PFSK-1 (cell line): Measurements from ENCODE around the gene SOX12. TPM values are rescaled to one million over a fixed set of nuclear protein-coding genes. Genes with fewer than 3 reads are reported as not detected.
A peak's percentile ranks its signal among the peaks of the same experiment; 100 is the strongest.

Experiments
- FOXP2 ChIP-seq: optimal IDR thresholded peaks from 2 replicates; pipeline ENCODE3; 2011; ENCODE audit warnings: borderline replicate concordance, control low read depth, inconsistent platforms; ENCODE audit not compliant: insufficient read depth; ENCODE audit errors: extremely low read length, extremely low read depth
- POLR2AphosphoS5 ChIP-seq: IDR thresholded peaks from 2 replicates; pipeline ENCODE4 v1.6.1; 2012; ENCODE audit warnings: low read depth, mild to moderate bottlenecking, control low read depth, low read length, moderate library complexity
- SIN3A ChIP-seq: IDR thresholded peaks from 2 replicates; pipeline ENCODE4 v1.6.1; 2012; ENCODE audit warnings: mild to moderate bottlenecking, low read length, moderate library complexity, borderline replicate concordance; ENCODE audit not compliant: insufficient read depth
- TAF1 ChIP-seq: IDR thresholded peaks from 2 replicates; pipeline ENCODE4 v1.6.1; 2012; ENCODE audit warnings: low read length, control low read depth, borderline replicate concordance; ENCODE audit not compliant: insufficient read depth
- polyA plus RNA-seq: library from polyadenylated mRNA; unstranded; fragments of >200 nt; gene quantifications from one replicate; pipeline ENCODE4 v1.2.1, GENCODE V29; 2012; ENCODE audit warnings: low read depth, missing spikeins; ENCODE audit not compliant: insufficient read length
- TF ChIP-seq, protein P1 (sequence below), 2 experiments: IDR thresholded peaks; 2 replicates each; pipeline versions ENCODE4 v1.6.1 to v1.8.0; 2011 to 2012; ENCODE audit warnings: low read depth in 2 of 2, low read length in 2 of 2, control low read depth in 1 of 2, inconsistent platforms in 1 of 2, mild to moderate bottlenecking in 1 of 2, moderate library complexity in 1 of 2; ENCODE audit not compliant: insufficient read depth in 1 of 2

SOX12 gene
- 45.8 TPM for polyA plus RNA-seq

DNA sequence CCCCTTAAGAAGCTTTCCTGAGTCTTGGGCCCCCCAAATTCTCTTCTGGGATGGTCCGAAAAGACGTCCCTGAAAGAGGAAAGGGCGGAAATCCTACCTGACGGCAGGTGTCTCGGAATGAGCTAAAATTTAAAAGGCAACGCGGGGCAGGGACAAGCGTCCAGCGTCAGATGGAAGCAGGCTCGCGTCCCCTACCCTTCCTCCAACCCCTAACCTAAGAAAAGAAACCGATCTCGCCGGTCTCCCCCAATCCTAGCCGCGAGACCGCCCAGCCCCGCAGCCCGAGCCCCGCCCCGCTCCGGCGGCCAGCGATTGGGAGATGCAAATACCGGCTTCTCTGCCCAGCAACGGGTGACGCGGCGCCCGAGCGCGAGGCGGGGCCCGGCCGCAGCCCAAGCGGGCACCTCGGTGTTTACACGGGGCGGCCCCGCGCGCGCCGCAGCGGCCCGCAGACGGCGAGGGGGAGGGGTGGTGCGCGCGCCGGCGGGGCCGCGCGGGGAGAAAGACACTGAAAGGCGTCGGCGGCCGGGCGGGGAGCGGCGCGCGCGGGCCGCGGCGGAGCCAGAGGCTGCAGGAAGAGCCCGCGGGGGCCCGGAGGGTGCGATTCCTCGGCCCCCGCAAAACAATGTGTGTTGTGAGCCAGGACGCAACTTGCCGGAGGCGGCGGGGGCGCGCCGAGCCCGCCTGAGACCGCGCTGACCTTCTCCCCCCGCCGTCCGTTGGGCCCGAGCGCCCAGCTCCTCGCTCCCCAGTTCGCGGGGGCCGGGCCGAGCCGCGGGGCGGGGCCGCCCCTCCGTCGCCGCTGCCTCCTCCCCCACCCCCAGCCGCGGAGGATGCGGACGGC is at the start of gene SOX12:
Gene SOX12, plus strand, starts transcription at position 508 of the 844 bp plus-strand sequence. CDS start 373 bp downstream, outside the sequence.
- TF ChIP-seq POLR2AphosphoS5: 0 out of 2 replicates have a peak, but pooled peaks have one; percentile 23
- peak; percentile 54; the same call in 1 of the 2 replicates for TF ChIP-seq TAF1
- TF ChIP-seq, protein P1, sequence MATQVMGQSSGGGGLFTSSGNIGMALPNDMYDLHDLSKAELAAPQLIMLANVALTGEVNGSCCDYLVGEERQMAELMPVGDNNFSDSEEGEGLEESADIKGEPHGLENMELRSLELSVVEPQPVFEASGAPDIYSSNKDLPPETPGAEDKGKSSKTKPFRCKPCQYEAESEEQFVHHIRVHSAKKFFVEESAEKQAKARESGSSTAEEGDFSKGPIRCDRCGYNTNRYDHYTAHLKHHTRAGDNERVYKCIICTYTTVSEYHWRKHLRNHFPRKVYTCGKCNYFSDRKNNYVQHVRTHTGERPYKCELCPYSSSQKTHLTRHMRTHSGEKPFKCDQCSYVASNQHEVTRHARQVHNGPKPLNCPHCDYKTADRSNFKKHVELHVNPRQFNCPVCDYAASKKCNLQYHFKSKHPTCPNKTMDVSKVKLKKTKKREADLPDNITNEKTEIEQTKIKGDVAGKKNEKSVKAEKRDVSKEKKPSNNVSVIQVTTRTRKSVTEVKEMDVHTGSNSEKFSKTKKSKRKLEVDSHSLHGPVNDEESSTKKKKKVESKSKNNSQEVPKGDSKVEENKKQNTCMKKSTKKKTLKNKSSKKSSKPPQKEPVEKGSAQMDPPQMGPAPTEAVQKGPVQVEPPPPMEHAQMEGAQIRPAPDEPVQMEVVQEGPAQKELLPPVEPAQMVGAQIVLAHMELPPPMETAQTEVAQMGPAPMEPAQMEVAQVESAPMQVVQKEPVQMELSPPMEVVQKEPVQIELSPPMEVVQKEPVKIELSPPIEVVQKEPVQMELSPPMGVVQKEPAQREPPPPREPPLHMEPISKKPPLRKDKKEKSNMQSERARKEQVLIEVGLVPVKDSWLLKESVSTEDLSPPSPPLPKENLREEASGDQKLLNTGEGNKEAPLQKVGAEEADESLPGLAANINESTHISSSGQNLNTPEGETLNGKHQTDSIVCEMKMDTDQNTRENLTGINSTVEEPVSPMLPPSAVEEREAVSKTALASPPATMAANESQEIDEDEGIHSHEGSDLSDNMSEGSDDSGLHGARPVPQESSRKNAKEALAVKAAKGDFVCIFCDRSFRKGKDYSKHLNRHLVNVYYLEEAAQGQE (IDR thresholded peaks at IDR 0.05; ENCODE audit: insufficient read depth in 1 of 2, low read depth in 2 of 2, low read length in 2 of 2): no peak
- TF ChIP-seq FOXP2: peak; percentile 98

DNA sequence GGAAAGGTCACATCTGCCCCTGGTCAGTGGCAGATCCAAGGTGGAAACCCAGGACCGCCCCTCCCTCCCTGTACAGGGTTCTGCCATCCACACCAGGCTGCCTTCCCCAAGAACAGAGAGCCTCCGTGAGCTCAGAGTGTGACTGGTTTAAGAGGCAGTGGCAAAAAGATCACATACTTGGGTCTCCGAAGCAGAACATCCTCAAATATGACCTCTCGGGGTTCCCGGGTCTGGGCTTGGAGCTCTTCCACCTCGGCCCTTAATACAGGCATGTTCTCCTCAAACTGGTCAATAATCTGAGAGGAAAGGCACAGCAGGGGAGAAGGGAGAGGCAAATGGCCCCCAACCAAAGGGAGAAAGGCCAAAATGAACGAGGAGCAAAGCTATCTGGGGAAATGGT is 49.6 kb upstream of the SOX12 start:
- TF ChIP-seq POLR2AphosphoS5 (no peak), TAF1 (no peak), SIN3A (no peak), FOXP2 (no peak)
- TF ChIP-seq, protein P1 (IDR thresholded peaks at IDR 0.05; ENCODE audit: insufficient read depth in 1 of 2, low read depth in 2 of 2, low read length in 2 of 2): no peak

DNA sequence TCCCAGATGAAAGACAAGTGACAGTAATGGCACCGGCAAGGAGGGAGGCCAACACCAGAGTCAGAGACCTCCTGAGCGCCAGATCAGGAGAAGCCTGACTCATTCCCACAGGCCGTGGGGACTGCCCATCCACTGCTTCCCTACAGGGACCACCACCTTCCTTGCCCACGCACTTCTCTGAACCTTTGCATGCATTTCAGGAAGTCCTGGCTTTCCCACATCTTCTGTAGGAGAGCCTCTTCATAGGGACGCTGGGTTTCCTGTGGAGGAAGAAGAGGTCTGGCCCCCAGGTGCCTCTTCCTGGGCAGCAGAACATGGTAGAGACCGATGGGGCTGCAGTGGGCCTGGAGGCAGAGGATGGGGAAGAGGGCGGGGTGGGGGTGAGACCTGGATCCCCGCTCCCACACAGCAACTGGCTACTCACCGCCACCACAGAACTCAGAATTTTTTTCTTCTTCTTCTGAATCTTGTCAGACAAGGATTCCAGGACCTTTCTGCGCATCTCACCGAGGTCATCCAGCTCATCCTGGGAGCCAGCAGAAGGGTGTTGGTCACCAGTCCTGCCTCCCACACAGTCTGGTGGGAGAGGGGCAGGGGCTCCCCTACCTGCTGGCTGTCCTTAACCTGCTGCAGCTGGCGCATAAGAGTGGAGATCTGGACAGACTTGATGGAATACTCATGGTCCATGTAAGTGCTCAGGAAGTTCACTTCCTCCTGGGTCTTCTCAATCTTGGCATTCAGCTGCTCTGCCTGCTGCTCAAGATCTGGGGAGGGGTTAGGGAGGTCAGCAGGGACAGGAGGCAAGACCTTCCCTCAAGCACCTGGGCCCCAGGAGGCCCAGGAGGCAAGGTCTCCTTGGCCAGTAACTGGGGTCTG is 48.5 kb upstream of the SOX12 start:
- TF ChIP-seq SIN3A (no peak), FOXP2 (no peak), TAF1 (no peak), POLR2AphosphoS5 (no peak)
- TF ChIP-seq, protein P1 (IDR thresholded peaks at IDR 0.05; ENCODE audit: insufficient read depth in 1 of 2, low read depth in 2 of 2, low read length in 2 of 2): no peak

DNA sequence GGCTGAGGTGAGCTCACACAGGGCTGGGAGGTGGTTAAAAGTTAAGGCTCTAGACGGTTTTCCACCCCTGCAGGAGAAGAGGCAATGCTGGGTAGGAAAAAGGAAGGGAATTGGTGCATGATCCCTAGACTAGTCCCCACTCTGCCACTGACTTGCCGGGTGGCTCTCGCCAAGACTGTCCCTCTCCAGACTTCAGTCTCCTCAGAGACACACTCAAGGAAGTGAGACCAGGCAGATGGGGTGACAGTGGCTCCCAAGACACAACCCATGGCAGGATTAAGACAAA is 47.9 kb upstream of the SOX12 start:
- no peak for TF ChIP-seq FOXP2
- no peak for TF ChIP-seq POLR2AphosphoS5
- TF ChIP-seq SIN3A: no peak
- TF ChIP-seq, protein P1 (IDR thresholded peaks at IDR 0.05; ENCODE audit: insufficient read depth in 1 of 2, low read depth in 2 of 2, low read length in 2 of 2): no peak
- no peak for TF ChIP-seq TAF1
